GM21423 (cell line): ENCODE results near the gene SYNCRIP.
"Not testable (repeated sequence)": the region's sequence is repeated elsewhere in the genome, so short reads cannot be mapped to it uniquely, and the experiment has no call there.

ENCODE experiments used
- ATAC-seq: cut with Tn5 transposase; IDR thresholded peaks from one replicate; pipeline ENCODE4 v1.9.1; 2021; ENCODE audit warnings: mild to moderate bottlenecking, moderate library complexity; ENCODE audit not compliant: unreplicated experiment

The SYNCRIP gene

GRCh38 chr6:85670573-85670972 is 27.9 kb upstream of the SYNCRIP start:
- ATAC-seq = no peak

- ATAC-seq = peak; percentile 97
These were observed 27.1 kb upstream of the SYNCRIP start for GRCh38 chr6:85669735-85670194.

GRCh38 chr6:85662251-85662650 is 19.6 kb upstream of the SYNCRIP start:
- ATAC-seq = no peak

GRCh38 chr6:85660181-85660611 is 17.5 kb upstream of the SYNCRIP start:
- no peak for ATAC-seq

GRCh38 chr6:85650606-85651005 is 7.9 kb upstream of the SYNCRIP start:
- ATAC-seq = no peak

DNA sequence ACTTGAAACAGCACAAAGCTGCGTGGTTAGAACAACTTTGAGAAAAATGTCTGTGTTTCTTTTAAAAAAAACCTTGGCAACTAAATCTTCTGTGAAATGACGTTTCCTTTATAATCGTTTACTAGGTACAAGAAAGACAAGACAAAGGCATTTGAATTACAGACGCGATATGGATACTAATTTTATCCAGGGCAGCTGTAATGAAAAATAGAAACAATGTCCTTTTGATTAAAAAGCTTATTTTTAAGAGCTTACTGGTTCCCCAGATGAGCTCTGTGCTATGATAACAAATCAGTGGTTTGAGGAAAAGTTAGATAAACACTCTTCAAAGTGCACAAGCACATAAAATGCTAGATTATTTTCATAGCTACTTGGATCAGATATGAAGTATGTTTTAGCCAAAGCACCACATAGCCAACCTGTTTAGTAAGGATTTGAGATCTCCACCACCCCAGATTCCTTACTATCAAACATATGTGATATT is 1.6 kb upstream of the SYNCRIP start:
- ATAC-seq = no peak

DNA sequence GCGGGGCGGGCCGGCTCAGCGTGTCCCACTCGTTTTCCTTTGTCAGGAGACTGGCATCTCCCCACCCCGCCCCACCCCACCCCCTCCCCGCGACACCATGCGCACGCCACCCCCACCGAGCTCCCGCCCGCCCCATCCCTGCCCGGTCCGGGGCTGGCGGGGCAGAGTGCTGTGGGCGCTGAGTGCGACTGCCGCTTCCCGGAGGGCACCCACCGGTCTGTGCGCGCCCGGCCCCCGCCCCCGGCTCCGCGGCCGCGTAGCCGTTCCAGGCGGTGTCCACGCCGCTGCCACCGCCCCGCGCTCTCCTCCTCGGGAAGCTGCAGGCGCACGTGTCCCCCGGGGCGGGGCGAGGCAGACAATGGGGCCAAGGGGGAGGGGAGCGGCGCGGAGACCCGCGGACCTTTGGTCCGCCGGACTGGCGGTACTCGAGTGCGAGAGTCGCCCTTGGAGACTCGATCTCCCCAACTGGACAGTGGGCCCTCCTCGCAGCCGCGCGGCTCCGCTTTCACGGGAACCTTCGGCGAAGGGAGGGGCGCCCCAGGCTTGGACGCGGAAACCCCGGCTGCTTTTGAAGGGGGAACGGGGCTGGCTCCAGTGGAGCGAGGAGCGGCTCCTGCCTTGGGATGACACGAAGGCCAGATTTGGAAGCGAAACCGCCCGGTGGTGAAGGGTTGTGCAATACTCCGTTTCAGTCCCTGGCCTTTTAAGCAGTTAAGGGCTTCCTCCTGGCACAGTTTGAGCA is 1.0 kb upstream of the SYNCRIP start:
- peak; percentile 52 for ATAC-seq

- no peak for ATAC-seq
These were observed 551 bp downstream of the SYNCRIP start for GRCh38 chr6:85641897-85642773.

GRCh38 chr6:85641522-85641896 is 1.2 kb downstream of the SYNCRIP start:
- no peak for ATAC-seq

GRCh38 chr6:85640821-85641220 is 1.9 kb downstream of the SYNCRIP start:
- ATAC-seq = no peak

DNA sequence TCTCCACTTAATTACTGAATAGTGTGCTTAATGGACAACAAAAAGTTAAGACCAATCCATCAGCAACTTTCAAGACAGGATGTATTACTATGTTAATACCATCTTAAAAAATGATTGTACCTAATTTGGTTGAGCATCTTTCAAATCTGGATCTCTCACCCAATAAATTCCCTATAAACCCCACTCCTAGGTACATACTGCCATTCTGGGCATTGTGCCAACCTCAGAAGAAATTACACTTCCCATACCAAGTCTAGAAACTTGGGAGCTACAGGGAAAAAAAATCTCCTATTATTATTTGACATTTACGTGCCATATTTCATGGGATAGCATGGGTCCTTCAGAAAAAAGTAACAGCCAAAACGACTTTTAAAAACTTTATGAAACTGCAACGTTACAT is 5.1 kb downstream of the SYNCRIP start:
- ATAC-seq = no peak

GRCh38 chr6:85632164-85632942 is 10.3 kb downstream of the SYNCRIP start:
- ATAC-seq = no peak

DNA sequence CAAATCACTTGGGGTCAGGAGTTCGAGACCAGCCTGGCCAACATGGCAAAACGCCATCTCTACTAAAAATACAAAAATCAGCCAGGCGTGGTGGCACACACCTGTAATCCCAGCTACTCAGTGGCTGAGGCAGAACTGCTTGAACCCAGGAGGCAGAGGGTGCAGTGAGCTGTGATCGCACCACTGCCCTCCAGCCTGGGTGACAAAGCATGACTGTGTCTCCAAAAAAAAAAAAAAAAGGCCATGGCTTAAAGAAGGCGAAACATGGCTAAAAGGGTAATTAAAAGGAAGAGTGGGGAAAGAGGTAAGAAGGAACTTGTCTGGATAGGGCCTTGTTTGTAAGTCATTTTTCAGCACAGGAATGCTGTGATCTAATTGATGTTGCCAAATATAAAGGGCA is 11.6 kb downstream of the SYNCRIP start:
- not testable (repeated sequence) for ATAC-seq

GRCh38 chr6:85628353-85628752 is 14.3 kb downstream of the SYNCRIP start:
- ATAC-seq = no peak

GRCh38 chr6:85620308-85620707 is 22.4 kb downstream of the SYNCRIP start:
- no peak for ATAC-seq

- ATAC-seq = no peak
These were observed 27.9 kb downstream of the SYNCRIP start for GRCh38 chr6:85614780-85615179.

- ATAC-seq = no peak
These were observed 29.8 kb downstream of the SYNCRIP start for GRCh38 chr6:85612690-85613474.

- no peak for ATAC-seq
These were observed 32.3 kb downstream of the SYNCRIP start for GRCh38 chr6:85610182-85610895.

DNA sequence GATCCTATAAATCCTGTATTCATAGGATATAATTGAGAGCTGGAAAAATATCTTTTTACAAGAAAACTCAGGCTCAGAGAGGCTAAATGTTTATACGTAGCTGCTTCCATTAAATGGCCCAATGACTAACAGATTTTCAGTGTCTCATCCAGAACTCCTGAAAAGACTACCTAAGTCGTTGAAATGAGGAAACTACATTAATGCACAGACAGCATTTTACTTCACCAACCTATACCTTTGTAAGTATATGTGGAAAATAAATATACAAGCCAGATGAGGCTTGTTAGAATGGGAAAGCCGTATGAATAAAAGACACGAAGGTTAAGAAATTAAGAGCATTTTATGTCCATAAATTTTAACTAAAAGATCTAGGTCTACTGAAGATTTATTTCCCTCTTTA is 40.6 kb downstream of the SYNCRIP start:
- no peak for ATAC-seq
